Mucosa of rectum (tissue), 2 donors: ENCODE data around the gene AFF3.

Experiments
- H3K27ac ChIP-seq, 2 donors: one replicate each; pipeline ENCODE4 v1.7.0; 2013; ENCODE audit warnings: inconsistent platforms in 2 of 2, low read depth in 2 of 2, low read length in 2 of 2
- H3K27me3 ChIP-seq, 2 donors: one replicate each; pipeline ENCODE4 v1.7.0; 2013; ENCODE audit warnings: low read length in 2 of 2; ENCODE audit not compliant: control insufficient read depth in 2 of 2, insufficient read depth in 2 of 2
- H3K36me3 ChIP-seq, 2 donors: one replicate each; pipeline ENCODE4 v1.7.0; 2013; ENCODE audit warnings: low read length in 2 of 2; ENCODE audit not compliant: control insufficient read depth in 2 of 2, insufficient read depth in 2 of 2
- H3K4me1 ChIP-seq, 2 donors: one replicate each; pipeline ENCODE4 v1.7.0; 2013; ENCODE audit warnings: low read length in 2 of 2, mild to moderate bottlenecking in 1 of 2; ENCODE audit not compliant: control insufficient read depth in 2 of 2, insufficient read depth in 2 of 2
- H3K4me3 ChIP-seq, 2 donors: one replicate each; pipeline ENCODE4 v1.7.0; 2013; ENCODE audit warnings: low read length in 2 of 2
- H3K9ac ChIP-seq, 2 donors: one replicate each; pipeline ENCODE4 v1.7.0; 2013; ENCODE audit warnings: low read length in 2 of 2, low read depth in 1 of 2, mild to moderate bottlenecking in 1 of 2
- H3K9me3 ChIP-seq, 2 donors: one replicate each; pipeline ENCODE4 v1.7.0; 2013; ENCODE audit warnings: low read length in 2 of 2; ENCODE audit not compliant: control insufficient read depth in 2 of 2
- donor health status: healthy.
- donor health status: Normal muscosa, but diverticular disease.

The AFF3 gene

DNA sequence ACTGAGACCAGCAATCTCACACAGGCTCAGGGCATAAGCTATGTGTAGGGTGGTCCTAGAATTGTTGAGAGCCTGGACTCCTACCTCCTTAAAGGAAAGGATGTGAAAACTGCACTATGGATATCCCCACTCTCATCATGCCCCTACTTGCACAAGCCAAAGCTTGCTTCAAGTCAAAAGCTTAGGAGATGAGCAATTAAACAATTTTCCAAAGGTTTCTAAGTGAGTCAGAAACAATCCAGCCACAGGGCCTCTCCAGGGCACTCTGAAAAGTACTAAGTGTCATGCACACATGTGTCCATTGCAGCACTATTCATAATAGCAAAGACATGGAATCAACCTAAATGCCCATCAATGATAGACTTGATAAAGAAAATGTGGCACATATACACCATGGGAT is 215.4 kb downstream of the AFF3 start:
- Histone ChIP-seq H3K4me1 (no peaks in the 10 kb centered on the region), H3K4me3 (no peak overlapping the region), H3K27me3 (no peaks in the 10 kb centered on the region), H3K27ac (no peak overlapping the region), H3K9me3 (no peaks in the 10 kb centered on the region), H3K9ac (no peak overlapping the region), H3K36me3 (no peaks in the 10 kb centered on the region)

DNA sequence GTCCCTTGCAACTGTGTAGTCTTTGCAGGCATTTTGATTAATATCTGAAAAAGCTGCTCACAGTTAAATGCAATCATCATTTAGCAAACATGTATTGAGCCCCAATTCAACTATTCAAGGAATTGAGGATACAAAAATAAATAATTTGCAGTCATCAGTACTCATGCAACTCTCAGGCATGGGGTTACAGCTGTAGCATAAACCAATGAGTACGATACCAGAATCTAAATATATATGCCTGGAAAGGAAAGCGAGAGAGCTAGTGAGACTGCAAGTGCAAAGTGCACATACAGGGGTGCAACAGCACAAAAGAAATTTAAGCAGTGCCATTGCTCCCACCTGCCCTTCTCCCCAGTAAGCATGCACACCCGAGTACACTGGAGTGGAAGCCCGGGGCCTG is 216.4 kb downstream of the AFF3 start:
- Histone ChIP-seq H3K36me3 (no peaks in the 10 kb centered on the region), H3K9ac (no peak overlapping the region), H3K4me1 (no peaks in the 10 kb centered on the region), H3K27me3 (no peaks in the 10 kb centered on the region), H3K27ac (no peak overlapping the region), H3K9me3 (no peaks in the 10 kb centered on the region), H3K4me3 (no peak overlapping the region)

DNA sequence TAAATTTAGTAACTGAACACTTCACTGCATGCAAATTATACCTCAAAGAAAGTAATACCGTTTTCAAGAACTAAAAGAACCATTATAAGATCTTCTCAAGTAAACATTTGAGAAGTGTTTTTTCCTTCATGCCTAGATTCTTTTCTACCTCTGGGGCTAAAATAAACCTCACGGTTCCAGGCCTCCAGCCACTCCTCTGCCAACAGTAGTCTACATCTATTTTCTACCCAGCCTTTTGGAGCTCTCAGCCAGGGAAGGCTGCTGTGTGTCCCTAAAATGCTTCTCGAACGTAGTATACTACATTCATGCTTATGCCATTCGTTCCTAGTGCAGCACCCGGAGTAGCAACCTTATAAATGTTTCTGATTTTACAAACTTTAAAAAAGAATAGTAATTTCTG is 219.7 kb downstream of the AFF3 start:
- Histone ChIP-seq H3K27ac (no peak overlapping the region), H3K4me1 (no peaks in the 10 kb centered on the region), H3K9ac (no peak overlapping the region), H3K36me3 (no peaks in the 10 kb centered on the region), H3K4me3 (no peak overlapping the region), H3K9me3 (no peaks in the 10 kb centered on the region), H3K27me3 (no peaks in the 10 kb centered on the region)

DNA sequence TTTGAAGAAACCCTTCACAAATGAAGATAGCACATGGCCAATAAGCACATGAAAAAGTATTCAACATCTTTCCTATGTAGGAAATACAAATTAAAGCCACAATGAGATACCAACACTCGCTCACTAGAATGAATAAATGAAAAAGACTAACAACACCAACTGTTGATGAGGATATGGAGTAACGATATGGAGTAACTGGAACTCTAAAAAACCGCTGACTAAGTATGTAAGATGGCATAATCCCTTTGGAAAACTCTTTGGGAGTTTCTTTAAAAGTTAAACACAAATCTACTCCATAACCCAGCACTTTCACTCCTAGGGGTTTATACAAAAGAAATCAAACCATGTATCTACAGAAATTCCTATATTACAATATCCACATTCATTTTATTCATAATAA is 220.5 kb downstream of the AFF3 start:
- Histone ChIP-seq H3K9me3 (no peaks in the 10 kb centered on the region), H3K27me3 (no peaks in the 10 kb centered on the region)

DNA sequence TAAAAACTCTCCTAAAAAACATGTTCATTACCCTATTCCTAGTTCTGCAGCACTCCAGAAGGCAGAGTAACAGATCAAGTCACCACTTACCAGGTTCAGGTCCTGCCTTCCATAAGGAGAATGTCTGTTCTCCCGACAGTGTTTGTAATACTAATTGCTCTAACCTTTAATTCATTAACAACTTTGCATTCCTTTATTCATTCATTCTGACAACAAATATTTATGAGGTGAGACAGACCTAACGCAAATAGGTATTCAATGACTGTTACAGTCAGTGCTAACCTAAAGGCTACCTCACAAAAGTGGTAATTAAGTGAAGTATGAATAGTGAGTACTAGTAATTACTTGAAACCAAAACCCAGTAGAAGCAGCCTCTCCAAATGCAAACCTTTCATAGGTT is 224.0 kb downstream of the AFF3 start:
- Histone ChIP-seq H3K36me3 (no peaks in the 10 kb centered on the region), H3K27me3 (no peaks in the 10 kb centered on the region), H3K27ac (no peak overlapping the region), H3K4me1 (no peaks in the 10 kb centered on the region), H3K9ac (no peak overlapping the region), H3K4me3 (no peak overlapping the region), H3K9me3 (no peaks in the 10 kb centered on the region)

More for the DNA sequence above, 220.5 kb downstream of the AFF3 start:
- no peak overlapping the region for H3K27ac ChIP-seq
- no peaks in the 10 kb centered on the region for H3K36me3 ChIP-seq
- H3K9ac ChIP-seq = no peak overlapping the region
- no peak overlapping the region for H3K4me3 ChIP-seq
- H3K4me1 ChIP-seq = no peaks in the 10 kb centered on the region

DNA sequence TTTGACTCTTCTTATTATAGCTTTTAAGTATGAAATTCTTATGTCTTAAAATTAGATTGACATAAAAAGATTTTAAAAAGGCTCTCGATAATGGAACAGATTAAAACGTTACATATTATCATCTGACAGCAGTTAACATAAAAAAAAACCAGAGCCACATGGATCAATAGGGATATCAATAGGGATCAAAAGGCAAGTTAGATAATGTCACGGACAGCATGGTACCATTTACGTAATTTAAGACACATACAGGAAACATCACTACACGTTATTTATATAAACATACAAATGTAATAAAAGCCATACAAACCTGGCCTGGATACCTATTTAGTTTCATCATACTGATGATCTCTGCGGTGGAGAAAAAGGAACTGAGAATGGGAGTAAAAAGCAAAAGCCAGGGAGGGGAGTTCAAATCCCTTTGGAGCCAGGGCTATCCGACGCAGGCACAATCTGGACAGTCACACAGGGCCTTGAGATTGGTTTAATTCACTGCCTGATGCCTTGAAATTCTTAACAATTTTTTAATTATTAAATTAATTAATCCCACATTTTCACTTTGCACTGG is 227.2 kb downstream of the AFF3 start:
- no peaks in the 10 kb centered on the region for H3K4me1 ChIP-seq
- H3K4me3 ChIP-seq = no peak overlapping the region
- no peak overlapping the region for H3K27ac ChIP-seq
- no peaks in the 10 kb centered on the region for H3K27me3 ChIP-seq
- no peaks in the 10 kb centered on the region for H3K9me3 ChIP-seq
- no peak overlapping the region for H3K9ac ChIP-seq
- H3K36me3 ChIP-seq = no peaks in the 10 kb centered on the region

DNA sequence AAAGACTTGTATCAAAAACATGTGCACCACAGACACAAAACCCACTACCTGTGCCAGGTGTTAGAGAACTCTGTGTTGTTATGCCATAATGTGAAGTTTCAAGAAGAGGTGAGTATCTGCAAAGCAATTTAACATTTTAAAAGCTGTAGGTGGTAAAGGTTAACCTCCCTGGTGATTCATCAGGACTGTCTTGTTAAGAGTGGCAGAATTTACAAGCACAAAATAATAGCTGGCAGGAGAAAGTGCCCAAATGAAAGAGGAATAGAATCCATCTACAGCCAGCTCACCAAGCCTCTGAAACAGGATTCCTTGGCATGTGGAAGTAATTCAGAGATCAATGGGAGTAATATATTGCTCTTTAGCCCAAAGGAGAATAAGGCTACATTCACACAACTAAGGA is 230.7 kb downstream of the AFF3 start:
- H3K9me3 ChIP-seq = no peaks in the 10 kb centered on the region
- no peaks in the 10 kb centered on the region for H3K27me3 ChIP-seq
- H3K27ac ChIP-seq = no peak overlapping the region
- no peak overlapping the region for H3K4me3 ChIP-seq
- no peaks in the 10 kb centered on the region for H3K36me3 ChIP-seq
- H3K9ac ChIP-seq = no peak overlapping the region
- H3K4me1 ChIP-seq = no peaks in the 10 kb centered on the region

DNA sequence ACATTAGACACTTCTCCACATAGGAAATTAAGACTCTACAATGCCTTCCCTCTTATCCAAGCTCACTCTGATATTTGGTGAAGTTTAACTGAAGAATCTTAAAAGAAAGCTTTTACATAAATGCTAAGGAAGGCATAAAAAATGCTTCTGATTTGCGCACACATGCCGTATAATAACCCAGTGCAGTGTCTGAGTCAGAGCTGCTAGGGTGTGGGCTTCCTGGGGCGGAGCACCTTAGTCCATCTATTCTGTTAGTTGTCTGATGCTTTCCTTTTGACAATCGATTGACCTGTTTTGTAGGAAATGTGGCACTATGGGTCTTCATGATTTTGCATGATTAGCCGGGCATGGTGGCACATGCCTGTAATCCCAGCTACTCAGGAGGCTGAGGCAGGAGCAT is 231.5 kb downstream of the AFF3 start:
- no peaks in the 10 kb centered on the region for H3K27me3 ChIP-seq
- no peaks in the 10 kb centered on the region for H3K4me1 ChIP-seq

DNA sequence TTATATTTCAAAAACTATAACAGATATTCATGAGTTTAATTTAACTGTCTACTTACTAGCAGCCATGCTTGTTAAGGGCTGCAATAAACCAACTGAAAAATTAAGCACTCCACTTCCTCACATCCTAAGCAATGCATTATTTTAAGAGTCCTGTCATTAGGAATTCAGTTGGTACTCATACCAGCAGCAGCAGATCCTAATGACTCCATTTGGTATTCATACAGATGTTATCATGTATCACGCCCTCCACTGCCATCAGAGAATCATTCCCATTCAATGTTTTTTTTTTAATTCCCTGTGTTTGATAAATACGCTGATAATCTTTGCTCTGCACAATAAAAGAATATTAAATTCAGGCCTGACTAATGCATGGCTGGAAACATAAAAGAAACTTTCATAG is 236.8 kb downstream of the AFF3 start:
- Histone ChIP-seq H3K4me3 (no peak overlapping the region), H3K27me3 (no peaks in the 10 kb centered on the region), H3K27ac (no peak overlapping the region), H3K4me1 (no peaks in the 10 kb centered on the region), H3K9me3 (no peaks in the 10 kb centered on the region), H3K9ac (no peak overlapping the region), H3K36me3 (no peaks in the 10 kb centered on the region)

More for the DNA sequence above, 231.5 kb downstream of the AFF3 start:
- Histone ChIP-seq H3K4me3 (no peak overlapping the region), H3K9ac (no peak overlapping the region), H3K27ac (no peak overlapping the region), H3K36me3 (no peaks in the 10 kb centered on the region), H3K9me3 (no peaks in the 10 kb centered on the region)

DNA sequence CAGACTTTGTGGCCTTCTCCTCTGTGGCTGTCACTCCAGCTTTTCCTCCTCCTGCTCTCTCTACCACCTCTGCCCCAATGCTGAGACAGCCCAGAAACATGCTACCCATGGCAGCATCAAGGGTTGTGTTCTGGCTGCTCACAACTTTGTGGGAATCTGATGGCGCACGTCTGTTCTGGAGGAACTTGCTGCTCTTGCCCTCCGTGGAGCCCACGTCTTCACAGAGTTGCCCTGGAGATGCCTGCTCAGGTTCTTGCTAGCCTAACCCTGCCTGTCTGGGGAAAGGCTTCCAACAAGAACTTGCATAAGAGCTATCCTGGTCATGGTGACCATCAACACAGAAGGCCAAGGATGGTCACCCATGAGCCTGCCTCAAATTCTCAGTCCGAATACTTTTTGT is 237.4 kb downstream of the AFF3 start:
- no peaks in the 10 kb centered on the region for H3K9me3 ChIP-seq
- H3K4me1 ChIP-seq = no peaks in the 10 kb centered on the region
- no peaks in the 10 kb centered on the region for H3K36me3 ChIP-seq
- H3K27me3 ChIP-seq = no peaks in the 10 kb centered on the region
- H3K27ac ChIP-seq = no peak overlapping the region
- H3K4me3 ChIP-seq = no peak overlapping the region
- H3K9ac ChIP-seq = no peak overlapping the region

DNA sequence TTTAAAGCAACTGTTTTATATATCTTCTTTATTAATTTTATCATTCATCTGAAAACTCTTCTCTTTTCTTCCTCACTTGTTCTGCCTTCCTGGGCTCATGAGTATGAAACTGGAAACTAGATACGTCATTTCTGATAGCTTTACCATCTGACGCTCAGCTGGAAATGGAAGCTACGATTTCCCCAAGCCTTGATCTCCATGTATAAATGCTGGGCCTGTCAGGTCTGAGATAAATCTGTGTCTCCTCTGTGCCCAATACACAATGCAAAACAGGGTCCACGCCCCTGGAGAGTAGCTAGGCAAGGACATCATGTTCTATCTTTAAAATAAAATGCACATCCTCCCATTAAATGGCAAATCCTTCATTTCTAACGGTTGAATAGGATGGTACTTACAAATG is 238.4 kb downstream of the AFF3 start:
- H3K9me3 ChIP-seq = no peaks in the 10 kb centered on the region
- no peak overlapping the region for H3K4me3 ChIP-seq
- H3K36me3 ChIP-seq = no peaks in the 10 kb centered on the region
- H3K9ac ChIP-seq = no peak overlapping the region
- no peaks in the 10 kb centered on the region for H3K4me1 ChIP-seq
- H3K27me3 ChIP-seq = no peaks in the 10 kb centered on the region
- no peak overlapping the region for H3K27ac ChIP-seq
